Measurements from ENCODE around the gene SORCS3.

DNA sequence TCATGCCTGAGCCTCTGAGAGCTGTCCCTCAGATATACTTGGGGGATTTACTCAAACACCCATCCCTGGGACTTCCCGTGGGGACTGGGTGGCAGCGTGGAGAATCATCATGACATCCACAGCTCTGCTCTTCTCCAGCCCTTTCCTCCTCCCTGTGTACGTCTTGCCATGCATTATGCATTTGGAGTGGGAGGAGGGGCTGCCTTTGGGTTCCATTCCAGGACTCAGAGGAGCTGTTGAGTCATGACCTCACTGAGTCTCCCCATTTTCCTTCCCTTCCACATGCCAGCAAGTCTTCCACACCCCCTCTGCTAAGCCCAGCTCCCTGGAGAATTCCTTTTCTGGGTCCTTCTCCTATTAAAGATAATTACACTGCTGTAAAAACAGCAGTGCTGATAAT, 480.7 kb downstream of the SORCS3 start:
- TF ChIP-seq, protein P1, sequence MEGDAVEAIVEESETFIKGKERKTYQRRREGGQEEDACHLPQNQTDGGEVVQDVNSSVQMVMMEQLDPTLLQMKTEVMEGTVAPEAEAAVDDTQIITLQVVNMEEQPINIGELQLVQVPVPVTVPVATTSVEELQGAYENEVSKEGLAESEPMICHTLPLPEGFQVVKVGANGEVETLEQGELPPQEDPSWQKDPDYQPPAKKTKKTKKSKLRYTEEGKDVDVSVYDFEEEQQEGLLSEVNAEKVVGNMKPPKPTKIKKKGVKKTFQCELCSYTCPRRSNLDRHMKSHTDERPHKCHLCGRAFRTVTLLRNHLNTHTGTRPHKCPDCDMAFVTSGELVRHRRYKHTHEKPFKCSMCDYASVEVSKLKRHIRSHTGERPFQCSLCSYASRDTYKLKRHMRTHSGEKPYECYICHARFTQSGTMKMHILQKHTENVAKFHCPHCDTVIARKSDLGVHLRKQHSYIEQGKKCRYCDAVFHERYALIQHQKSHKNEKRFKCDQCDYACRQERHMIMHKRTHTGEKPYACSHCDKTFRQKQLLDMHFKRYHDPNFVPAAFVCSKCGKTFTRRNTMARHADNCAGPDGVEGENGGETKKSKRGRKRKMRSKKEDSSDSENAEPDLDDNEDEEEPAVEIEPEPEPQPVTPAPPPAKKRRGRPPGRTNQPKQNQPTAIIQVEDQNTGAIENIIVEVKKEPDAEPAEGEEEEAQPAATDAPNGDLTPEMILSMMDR (IDR thresholded peaks at IDR 0.05): no peak
- TF ChIP-seq POLR2A (IDR thresholded peaks at IDR 0.05): no peak
- no peak for TF ChIP-seq POLR2AphosphoS5 (IDR thresholded peaks at IDR 0.05)
- no peak for TF ChIP-seq EP300 (IDR thresholded peaks at IDR 0.05)

All from sigmoid colon (tissue), 4 donors.